Right lobe of liver (tissue), 4 donors: Measurements from ENCODE around the gene MFRP.

Experiments
- CTCF ChIP-seq, 4 donors: fragments of 200-600 bp in 3 of 4; fragments of 450-650 bp in 1 of 4; IDR thresholded peaks; one replicate each; pipeline versions ENCODE4 v1.5.1 to v1.8.0; 2016 to 2022; ENCODE audit warnings: antibody characterized with exemption in 4 of 4, mild to moderate bottlenecking in 2 of 4
- POLR2A ChIP-seq: fragments of 450-650 bp; IDR thresholded peaks from one replicate; pipeline ENCODE4 v1.6.1; 2017; ENCODE audit warnings: antibody characterized with exemption, mild to moderate bottlenecking
- donor health status: DM: no; HTN: no; CAD: no.
- donor health status: DM: no; HTN: no; CAD: no.
- donor health status: DM: no; HTN: yes; CAD: no.

- TF ChIP-seq CTCF (IDR thresholded peaks at IDR 0.05) = no peak
- TF ChIP-seq POLR2A = no peak
These were observed 11.3 kb downstream of the MFRP start for GRCh38 chr11:119335091-119335654.
